Measurements from ENCODE around the gene SKI.

DNA sequence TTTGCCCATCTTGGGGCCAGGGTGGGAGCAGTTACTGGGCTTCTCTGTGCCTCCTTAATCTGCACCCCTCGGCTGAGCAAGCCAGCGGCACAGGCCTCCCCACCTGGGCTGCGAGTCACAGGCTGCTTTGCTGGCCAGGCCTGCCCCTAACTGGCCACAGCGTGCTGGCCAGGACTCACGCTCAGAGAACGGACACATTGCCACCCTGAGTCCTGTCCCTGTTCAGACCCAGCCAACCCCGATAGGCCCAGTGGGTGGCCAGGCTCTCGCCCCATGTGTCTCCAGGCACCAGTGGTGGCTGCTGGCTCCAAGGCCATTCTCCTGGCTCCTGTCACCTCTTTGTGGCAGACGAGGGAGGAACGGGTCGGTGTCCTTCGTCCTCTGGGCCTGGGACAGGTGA, 101.9 kb downstream of the SKI start:
- TF ChIP-seq SUZ12 (IDR thresholded peaks at IDR 0.05; ENCODE audit: extremely low read depth, insufficient read depth, insufficient read length) (no peak), YY1 (IDR thresholded peaks at IDR 0.05; ENCODE audit: insufficient read depth, insufficient read length) (no peak), ZNF274 (IDR thresholded peaks at IDR 0.05; ENCODE audit: low read depth, low read length) (no peak)
